GM18873 (cell line): ENCODE data around the gene GFRA1.
"Not testable (repeated sequence)": the region's sequence is repeated elsewhere in the genome, so short reads cannot be mapped to it uniquely, and the experiment has no call there.

ENCODE experiments used
- ATAC-seq: cut with Tn5 transposase; IDR thresholded peaks from one replicate; pipeline ENCODE4 v1.9.1; 2021; ENCODE audit warnings: mild to moderate bottlenecking, moderate library complexity, moderate number of reproducible peaks; ENCODE audit not compliant: unreplicated experiment, low FRiP score

Gene GFRA1

DNA sequence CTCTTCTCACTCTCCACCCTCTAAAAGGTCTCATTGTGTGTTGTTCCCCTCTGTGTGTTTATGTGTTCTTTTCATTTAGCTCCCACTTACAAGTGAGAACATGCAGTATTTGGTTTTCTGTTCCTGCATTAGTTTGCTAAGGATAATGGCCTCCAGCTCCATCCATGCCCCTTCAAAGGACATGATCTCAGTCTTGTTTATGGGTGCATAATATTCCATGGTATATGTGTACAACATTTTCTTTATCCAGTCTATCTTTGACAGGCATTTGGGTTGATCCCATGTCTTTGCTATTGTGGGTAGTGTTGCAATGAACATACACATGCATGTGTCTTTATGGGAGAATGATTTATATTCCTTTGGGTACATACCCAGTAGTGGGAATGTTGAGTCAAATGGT, 107.1 kb downstream of the GFRA1 start:
- not testable (repeated sequence) for ATAC-seq

DNA sequence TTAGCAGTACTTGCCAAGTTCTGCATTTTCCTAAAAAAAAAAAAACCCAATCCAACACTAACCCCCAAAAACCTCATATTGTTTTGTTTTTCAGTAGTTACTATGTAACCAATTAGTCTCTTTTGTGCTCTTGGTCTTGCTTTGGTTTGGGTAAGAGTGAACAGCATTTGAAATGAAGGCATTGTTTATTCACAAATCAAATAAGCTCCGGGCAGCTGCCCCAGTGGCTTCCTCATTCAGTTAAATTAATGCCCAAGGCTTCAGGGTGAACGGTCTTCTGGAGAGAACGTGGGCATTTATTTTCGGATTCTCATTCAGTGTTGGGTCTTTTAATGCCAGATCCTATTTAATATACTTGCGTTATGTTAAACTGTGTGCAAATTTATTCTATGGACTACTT, 108.7 kb downstream of the GFRA1 start:
- no peak for ATAC-seq

GRCh38 chr10:116163333-116164131, 109.5 kb downstream of the GFRA1 start:
- ATAC-seq: no peak

GRCh38 chr10:116162851-116163250, 110.2 kb downstream of the GFRA1 start:
- ATAC-seq: no peak

- ATAC-seq: no peak
Observed at GRCh38 chr10:116160271-116160670, 112.7 kb downstream of the GFRA1 start.

DNA sequence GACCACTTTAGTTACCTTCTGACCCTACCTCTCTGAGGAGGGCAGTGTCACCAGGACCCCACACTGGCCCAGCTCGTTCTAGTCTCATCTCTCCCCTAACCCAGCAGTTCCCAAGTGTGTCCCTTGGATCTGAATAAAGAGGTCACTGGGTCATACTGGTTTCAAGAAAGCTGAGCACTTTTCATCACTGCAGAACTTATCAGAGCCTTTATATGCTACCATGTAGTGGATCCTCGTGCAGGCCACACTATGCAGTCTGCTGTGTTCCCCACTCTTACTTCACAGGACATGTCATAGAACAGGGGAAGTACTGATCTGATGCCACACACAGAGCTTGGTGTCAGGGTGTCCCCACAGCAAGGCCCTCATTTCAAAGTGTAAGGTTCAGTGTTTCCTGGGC, 113.8 kb downstream of the GFRA1 start:
- no peak for ATAC-seq

GRCh38 chr10:116158036-116158435, 115.0 kb downstream of the GFRA1 start:
- ATAC-seq: no peak

GRCh38 chr10:116157485-116157884, 115.5 kb downstream of the GFRA1 start:
- ATAC-seq: no peak

GRCh38 chr10:116156819-116157218, 116.2 kb downstream of the GFRA1 start:
- ATAC-seq: no peak

DNA sequence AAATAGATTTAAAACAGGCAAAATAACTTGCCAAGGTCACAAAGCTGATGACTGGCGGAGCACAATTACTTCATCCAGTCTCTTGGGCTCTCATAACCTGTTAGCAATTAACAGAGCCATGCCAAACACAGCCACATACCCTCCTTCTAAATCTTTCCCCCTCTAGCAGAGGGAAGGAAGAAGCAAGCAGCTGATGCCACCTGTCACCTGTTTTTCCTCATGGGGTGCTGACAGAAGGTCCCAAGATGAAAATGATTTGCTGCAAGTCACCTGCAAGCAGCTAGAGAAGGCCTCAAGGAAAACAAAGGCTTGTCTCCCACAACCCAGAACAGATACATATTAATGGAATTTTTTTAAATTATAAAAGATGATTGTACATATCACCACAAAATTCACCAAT, 117.8 kb downstream of the GFRA1 start:
- no peak for ATAC-seq

DNA sequence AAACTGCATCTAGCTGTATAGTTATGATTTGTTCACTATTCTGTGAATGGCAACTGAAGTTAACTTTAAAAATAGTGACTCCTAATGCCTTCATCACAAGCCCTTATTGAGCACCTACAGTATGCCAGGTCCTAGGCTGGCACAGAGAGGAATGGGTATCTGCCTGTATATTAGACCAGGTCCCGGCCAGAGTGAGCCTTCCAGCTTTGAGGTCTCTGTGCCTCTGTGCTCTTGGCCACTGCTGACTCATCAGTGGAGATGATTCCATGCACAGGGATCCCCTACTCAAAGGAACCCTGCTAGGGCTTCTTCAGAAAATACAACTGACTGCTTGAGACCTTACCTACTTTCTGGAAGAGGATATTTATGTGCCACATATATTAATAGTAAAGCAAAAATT, 118.4 kb downstream of the GFRA1 start:
- ATAC-seq: no peak

- no peak for ATAC-seq
Observed at GRCh38 chr10:116151076-116151475, 121.9 kb downstream of the GFRA1 start.

DNA sequence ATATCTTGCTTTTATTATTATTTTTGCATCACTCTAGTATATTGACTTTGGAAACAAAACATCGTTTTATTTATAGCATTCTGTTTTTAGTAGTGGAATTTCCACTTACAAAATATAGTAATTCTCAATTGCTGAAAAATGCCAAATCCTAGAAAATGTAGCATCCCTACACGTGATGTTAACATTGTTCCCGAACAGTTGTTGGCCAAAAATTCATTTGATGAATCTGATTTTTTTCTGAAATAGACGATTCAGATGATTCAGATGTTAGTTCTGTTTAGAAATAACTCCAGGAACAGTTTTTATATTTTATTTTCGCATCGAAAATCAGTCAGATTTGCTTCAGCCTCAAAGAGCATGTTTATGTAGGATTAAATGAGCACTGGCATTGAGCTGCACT, 122.4 kb downstream of the GFRA1 start:
- ATAC-seq: no peak

- ATAC-seq: no peak
Observed at GRCh38 chr10:116147147-116147905, 125.7 kb downstream of the GFRA1 start.

GRCh38 chr10:116146372-116147140, 126.5 kb downstream of the GFRA1 start:
- ATAC-seq: no peak

- no peak for ATAC-seq
Observed at GRCh38 chr10:116143673-116144222, 129.3 kb downstream of the GFRA1 start.

DNA sequence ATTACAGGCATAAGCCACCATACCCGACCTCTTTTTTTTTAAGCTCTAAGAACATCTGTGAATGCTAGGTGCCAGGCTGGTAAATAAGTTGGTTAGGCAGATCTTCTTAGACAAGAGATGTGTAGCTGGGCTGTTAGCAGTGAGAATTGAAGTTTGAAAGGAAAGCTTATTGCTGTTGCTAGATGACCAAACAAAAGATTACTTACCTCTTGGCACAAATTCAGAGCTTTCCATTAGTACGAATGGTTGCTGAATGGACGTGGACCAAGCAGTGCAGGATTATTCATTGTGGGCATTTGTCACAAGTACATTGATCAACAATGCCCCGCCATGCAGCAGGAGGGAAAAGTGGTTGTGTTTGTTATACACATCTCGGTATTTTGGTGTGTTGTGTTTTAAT, 131.2 kb downstream of the GFRA1 start:
- no peak for ATAC-seq

- ATAC-seq: no peak
Observed at GRCh38 chr10:116141246-116141645, 131.8 kb downstream of the GFRA1 start.

DNA sequence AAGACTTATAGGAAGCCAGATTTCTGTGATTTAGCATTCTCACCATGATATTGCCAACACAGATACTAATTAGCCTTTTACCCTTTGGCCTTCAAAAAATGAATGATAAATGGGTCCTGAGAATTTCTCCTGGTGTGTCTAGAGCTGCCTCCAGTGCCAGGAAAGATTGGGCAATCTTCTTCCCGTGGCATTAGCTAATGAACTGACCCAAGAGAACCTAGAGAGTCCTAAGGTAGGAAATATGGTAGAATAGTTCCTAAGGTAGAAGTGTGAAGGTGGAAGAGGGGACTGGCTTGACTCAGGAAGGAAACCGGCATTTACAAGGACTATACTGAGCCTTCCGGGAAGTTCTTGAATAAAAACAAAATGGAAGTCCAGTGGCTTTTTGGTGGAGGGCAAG, 133.1 kb downstream of the GFRA1 start:
- ATAC-seq: no peak

DNA sequence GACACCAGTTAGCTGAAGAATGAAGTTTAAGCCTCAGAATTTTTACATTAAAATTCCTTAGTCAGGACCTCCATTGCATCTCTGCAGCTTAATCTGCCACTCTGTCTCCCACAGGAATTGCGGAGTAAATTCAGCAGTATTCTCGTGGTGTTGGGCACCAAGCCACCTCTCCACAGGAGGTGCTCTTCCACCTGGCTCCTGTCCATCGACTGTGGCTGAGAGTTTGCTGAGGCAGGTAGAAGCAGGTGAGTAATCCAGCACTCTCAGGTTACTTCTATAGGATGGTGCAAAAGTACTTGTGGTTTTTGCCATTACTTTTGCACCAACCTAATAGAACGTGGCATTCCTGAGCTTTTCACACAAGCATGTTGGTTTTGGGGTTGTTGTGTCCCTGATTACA, 134.1 kb downstream of the GFRA1 start:
- ATAC-seq: no peak

GRCh38 chr10:116136261-116136660, 136.7 kb downstream of the GFRA1 start:
- no peak for ATAC-seq
